ENCODE data around the gene WDR76. TPM values are rescaled to one million over a fixed set of nuclear protein-coding genes. Genes with fewer than 3 reads are reported as not detected.

WDR76 gene
- total and polyA plus RNA-seq, 10 donors: 1.5 to 16.3 (median 6.5) TPM

GRCh38 chr15:43867096-43867495 is 40.3 kb downstream of the WDR76 start:
- WGBS, 5 donors: 94 to 98% (median 96%) methylated on average over 5 of the region's 5 CpGs
- intact Hi-C loops (cut with DNase I; ENCODE audit: low total_unique reads): no loop called here
- no peaks in the 10 kb centered on the region for H3K27me3 ChIP-seq (replicated peaks in 1 of 7)
- no peak for TF ChIP-seq POLR2A (IDR thresholded peaks at IDR 0.05)
- no peak for TF ChIP-seq CTCF (IDR thresholded peaks at IDR 0.05 in 8 of 11, conservative IDR thresholded peaks at IDR 0.05 in 3 of 11)
- TF ChIP-seq POLR2AphosphoS5 (IDR thresholded peaks at IDR 0.05): no peak
- H3K4me1 ChIP-seq: no peaks in the 10 kb centered on the region
- H3K4me3 ChIP-seq: no peak overlapping the region
- H3K36me3 ChIP-seq: peaks cover 0 to 76% (median 22%) of the 10 kb centered on the region in 6 donors
- no peaks in the 10 kb centered on the region for H3K9me3 ChIP-seq
- no peak overlapping the region for H3K27ac ChIP-seq
- DNase-seq: no peak

DNA sequence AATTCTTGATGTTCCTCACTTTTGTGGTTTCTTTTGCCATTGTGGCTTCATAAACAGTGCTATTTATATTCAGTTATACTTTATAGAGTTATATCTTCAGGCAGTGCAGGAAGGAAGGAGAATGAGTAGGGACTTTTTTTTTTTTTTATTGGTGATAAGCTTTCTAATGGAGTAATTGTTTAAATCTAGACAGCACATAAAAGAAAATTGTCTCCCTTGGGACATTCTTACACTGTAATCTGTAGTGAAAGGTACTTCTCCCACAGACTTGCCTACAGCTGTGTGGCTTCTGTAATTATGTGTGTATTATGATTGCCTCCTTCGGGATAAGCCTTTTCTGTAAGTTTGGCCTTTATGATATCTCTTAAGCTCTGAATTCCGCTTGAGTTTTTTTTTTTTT is 41.6 kb downstream of the WDR76 start:
- Histone ChIP-seq H3K4me3 (no peak overlapping the region), H3K27ac (no peak overlapping the region), H3K27me3 (replicated peaks in 1 of 7) (no peaks in the 10 kb centered on the region), H3K4me1 (no peaks in the 10 kb centered on the region), H3K36me3 (peaks cover 0 to 74% (median 17%) of the 10 kb centered on the region in 6 donors), H3K9me3 (no peaks in the 10 kb centered on the region)
- TF ChIP-seq CTCF (IDR thresholded peaks at IDR 0.05 in 8 of 11, conservative IDR thresholded peaks at IDR 0.05 in 3 of 11) (no peak), POLR2A (IDR thresholded peaks at IDR 0.05) (no peak), POLR2AphosphoS5 (IDR thresholded peaks at IDR 0.05) (no peak)
- intact Hi-C loops (cut with DNase I; ENCODE audit: low total_unique reads): no loop called here
- WGBS, 5 donors: 79 to 95% (median 84%) methylated on average over 2 of the region's 2 CpGs
- DNase-seq: no peak

- no peaks in the 10 kb centered on the region for H3K4me1 ChIP-seq
- intact Hi-C loops (cut with DNase I; ENCODE audit: low total_unique reads): no loop called here
- H3K27ac ChIP-seq: no peak overlapping the region
- no peak for DNase-seq
- no peak overlapping the region for H3K4me3 ChIP-seq
- TF ChIP-seq POLR2AphosphoS5 (IDR thresholded peaks at IDR 0.05) (no peak), CTCF (IDR thresholded peaks at IDR 0.05 in 8 of 11, conservative IDR thresholded peaks at IDR 0.05 in 3 of 11) (no peak), POLR2A (IDR thresholded peaks at IDR 0.05) (no peak)
- H3K9me3 ChIP-seq: no peaks in the 10 kb centered on the region
- 90 to 98% (median 94%) methylated on average over 2 of the region's 2 CpGs for WGBS, 5 donors
- H3K27me3 ChIP-seq (replicated peaks in 1 of 7): no peaks in the 10 kb centered on the region
- H3K36me3 ChIP-seq: peaks cover 0 to 60% (median 5%) of the 10 kb centered on the region in 6 donors
Measured at GRCh38 chr15:43871835-43872234, 45.0 kb downstream of the WDR76 start.

DNA sequence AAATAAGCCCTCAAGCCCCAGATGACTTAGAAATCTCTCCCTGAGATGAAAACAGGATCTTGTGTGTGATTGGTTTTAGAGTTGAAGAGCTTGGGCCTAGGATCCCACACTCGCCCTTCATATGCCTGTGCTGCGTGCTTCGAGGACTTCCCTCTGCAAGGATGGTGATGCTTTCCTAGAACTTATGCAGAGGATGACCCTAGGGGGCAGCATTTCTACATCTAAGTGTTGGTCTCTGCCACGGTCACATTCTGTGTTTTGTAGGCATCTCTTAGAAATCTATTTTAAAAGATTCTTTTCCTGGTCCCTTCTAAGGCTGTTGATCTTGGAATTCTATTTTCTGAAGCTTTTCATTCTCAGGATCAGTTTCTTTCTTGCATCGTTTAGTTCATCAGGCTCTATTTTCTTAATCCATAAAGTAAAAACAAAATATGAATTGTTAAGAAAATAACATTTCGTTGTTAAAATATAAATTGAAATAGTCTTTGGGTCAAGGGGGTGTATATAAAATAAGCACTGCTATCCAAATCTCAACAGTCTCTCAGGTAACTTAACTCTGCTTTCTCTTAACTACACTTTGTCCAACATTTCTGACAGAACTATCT is 45.7 kb downstream of the WDR76 start:
- H3K36me3 ChIP-seq: peaks cover 0 to 60% (median 2%) of the 10 kb centered on the region in 6 donors
- DNase-seq: no peak
- H3K4me3 ChIP-seq: no peak overlapping the region
- no peaks in the 10 kb centered on the region for H3K9me3 ChIP-seq
- no peaks in the 10 kb centered on the region for H3K27me3 ChIP-seq (replicated peaks in 1 of 7)
- WGBS, 5 donors: 72 to 80% (median 76%) methylated on average over 6 of the region's 6 CpGs
- intact Hi-C loops (cut with DNase I; ENCODE audit: low total_unique reads): no loop called here
- no peaks in the 10 kb centered on the region for H3K4me1 ChIP-seq
- TF ChIP-seq POLR2AphosphoS5 (IDR thresholded peaks at IDR 0.05): no peak
- TF ChIP-seq CTCF (IDR thresholded peaks at IDR 0.05 in 8 of 11, conservative IDR thresholded peaks at IDR 0.05 in 3 of 11): peak in 8 of 11 experiments; percentile 16 to 56 (median 34)
- no peak overlapping the region for H3K27ac ChIP-seq

Data from spleen (tissue), 11 donors.